Measurements from ENCODE around the gene AQP12A. TPM values are rescaled to one million over a fixed set of nuclear protein-coding genes. Genes with fewer than 3 reads are reported as not detected.

Gene AQP12A
- total and polyA plus RNA-seq, 10 of the 15 experiments (the other 5 are each of a cell fraction or from before 2014, with no cell fraction given) = not detected

DNA sequence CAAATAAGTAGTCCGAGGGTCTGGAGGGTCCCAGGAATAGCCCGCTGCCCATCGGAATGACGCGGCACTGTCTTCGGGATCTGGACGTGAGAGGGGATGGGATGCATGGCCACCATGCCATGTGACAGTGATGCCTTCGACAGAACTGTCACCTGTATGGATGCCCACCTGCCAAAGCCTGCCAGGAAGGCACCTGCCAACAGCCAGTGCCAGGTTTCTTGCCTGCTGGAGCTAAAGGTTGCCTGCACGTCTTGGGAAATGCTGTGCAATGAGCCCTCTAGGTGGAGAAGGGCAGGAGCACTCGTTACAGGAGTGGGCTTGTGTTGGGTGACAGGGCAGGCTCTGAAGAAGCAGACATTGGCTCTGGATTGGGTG, 45.9 kb upstream of the AQP12A start (continued):
- TF ChIP-seq ZBTB4 (CRISPR knock-in tag; IDR thresholded peaks at IDR 0.05) = no peak
- TF ChIP-seq SUZ12 (IDR thresholded peaks at IDR 0.05; ENCODE audit: unreplicated experiment) = no peak
- no peak for TF ChIP-seq MEF2A (IDR thresholded peaks at IDR 0.05; ENCODE audit: insufficient read depth, low read depth, low read length)
- TF ChIP-seq EZH2 (IDR thresholded peaks at IDR 0.05; ENCODE audit: borderline replicate concordance, control insufficient read depth, low read depth, low read length) = no peak
- TF ChIP-seq CHD4 (IDR thresholded peaks at IDR 0.05) = no peak
- no peak for TF ChIP-seq STAT1 (conservative IDR thresholded peaks at IDR 0.05)
- TF ChIP-seq SIX5 (IDR thresholded peaks at IDR 0.05; ENCODE audit: low read depth, low read length, severe bottlenecking) = no peak
- no peak for TF ChIP-seq CBFB (IDR thresholded peaks at IDR 0.05; ENCODE audit: low read depth)
- TF ChIP-seq RUNX3 (IDR thresholded peaks at IDR 0.05; ENCODE audit: low read length) = no peak

DNA sequence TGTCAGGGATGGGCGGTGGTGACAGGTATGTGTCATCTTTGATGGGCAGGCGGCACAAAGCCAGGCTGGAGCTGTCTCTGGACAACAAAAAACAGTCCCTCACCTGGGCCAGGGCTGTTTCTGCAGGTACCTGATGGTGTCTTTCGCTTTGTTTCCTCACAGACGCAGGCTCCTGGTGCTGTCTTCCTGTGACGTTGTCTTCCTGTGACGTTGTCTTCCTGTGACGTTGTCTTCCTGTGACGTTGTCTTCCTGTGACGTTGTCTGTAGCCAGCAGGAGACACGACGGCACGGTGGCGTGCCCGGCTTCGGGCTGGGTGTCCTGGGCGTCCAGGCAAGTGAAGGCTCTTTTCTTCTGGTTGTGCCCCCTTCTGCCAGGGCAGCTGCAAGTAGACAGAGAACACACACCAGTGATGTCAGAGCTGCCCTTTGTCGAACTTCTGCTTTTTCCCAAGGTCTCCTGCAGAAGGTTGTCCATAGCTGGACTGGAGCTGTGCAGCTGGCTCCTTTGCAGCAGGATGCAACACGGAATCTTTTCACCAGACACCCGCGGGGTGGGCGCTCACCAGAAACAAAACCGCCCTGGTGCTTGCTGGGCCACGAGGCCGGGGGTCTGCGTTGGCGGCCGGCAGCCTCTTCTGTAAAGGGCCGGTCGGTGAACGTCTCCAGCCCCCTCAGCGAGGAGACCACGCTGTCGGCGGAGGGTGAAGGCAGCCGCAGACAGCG, 45.3 kb upstream of the AQP12A start:
- Histone ChIP-seq H3K27me3 (replicated peaks in 1 of 2; ENCODE audit: control insufficient read depth in 2 of 2, insufficient read depth in 2 of 2, low read length in 1 of 2) (peaks cover 0 to 5% of the 10 kb centered on the region in 2 experiments), H3K4me1 (ENCODE audit: control insufficient read depth, insufficient read depth, low read length) (no peaks in the 10 kb centered on the region), H3K9ac (ENCODE audit: control insufficient read depth, insufficient read depth, low read length) (no peak overlapping the region), H4K20me1 (ENCODE audit: control insufficient read depth, insufficient read depth) (no peaks in the 10 kb centered on the region), H3K9me3 (replicated peaks; ENCODE audit: control insufficient read depth, insufficient read depth, low read length) (peaks cover 2% of the 10 kb centered on the region; the same call in 2 of the 3 replicates), H3K4me3 (no peak overlapping the region), H3K79me2 (ENCODE audit: control insufficient read depth, insufficient read depth, low read length) (no peaks in the 10 kb centered on the region), H3K4me2 (ENCODE audit: control insufficient read depth, insufficient read depth) (no peak overlapping the region), H3K27ac (ENCODE audit: control insufficient read depth, insufficient read depth) (no peak overlapping the region), H3K36me3 (ENCODE audit: control insufficient read depth in 2 of 2, insufficient read depth in 2 of 2, low read length in 1 of 2) (no peaks in the 10 kb centered on the region), H2AFZ (ENCODE audit: control insufficient read depth, low read depth, low read length) (no peak overlapping the region)
- in situ Hi-C loops (cut with MboI) = no loop called here
- POLR2A ChIA-PET = no interaction called here
- BruUV-seq (replicated peaks) = no TSS peak
- CTCF ChIA-PET = no interaction called here
- intact Hi-C loops (cut with micrococcal nuclease; ENCODE audit: unreplicated experiment) = no loop called here
- DNase-seq (ENCODE audit: low read depth, low spot score) (no peak), FAIRE-seq (no peak), ATAC-seq (no peak)
- TF ChIP-seq RFX5 (IDR thresholded peaks at IDR 0.05; ENCODE audit: low read depth, low read length) (no peak), CREB1 (IDR thresholded peaks at IDR 0.05; ENCODE audit: low read depth) (peak; percentile 52; the same call in 1 of the 2 replicates), CBX3 (IDR thresholded peaks at IDR 0.05; ENCODE audit: borderline replicate concordance, low read depth) (no peak), SMAD5 (IDR thresholded peaks at IDR 0.05; ENCODE audit: low read depth) (no peak)
- SMC1A ChIA-PET (ENCODE audit: uncharacterized antibody, unreplicated experiment) = no interaction called here
- 63% methylated on average over 36 of the region's 36 CpGs for WGBS (ENCODE audit: insufficient coverage, insufficient replicate concordance, low lambda C conversion rate, missing lambda C conversion rate)
- RAD21 ChIA-PET (ENCODE audit: unreplicated experiment) = no interaction called here
